Activated CD4-positive, alpha-beta T cell treated with anti-CD3 and anti-CD28 coated beads for 48 hours (primary cell): ENCODE data around the gene FRMD1.
"Not testable (repeated sequence)": the region's sequence is repeated elsewhere in the genome, so short reads cannot be mapped to it uniquely, and the experiment has no call there.

ENCODE experiments used
- DNase-seq: peaks from one replicate; pipeline ENCODE4 v3.0.0-alpha.2; 2020

FRMD1 gene

GRCh38 chr6:168093634-168094033 is 14.6 kb upstream of the FRMD1 start:
- DNase-seq: no peak

DNA sequence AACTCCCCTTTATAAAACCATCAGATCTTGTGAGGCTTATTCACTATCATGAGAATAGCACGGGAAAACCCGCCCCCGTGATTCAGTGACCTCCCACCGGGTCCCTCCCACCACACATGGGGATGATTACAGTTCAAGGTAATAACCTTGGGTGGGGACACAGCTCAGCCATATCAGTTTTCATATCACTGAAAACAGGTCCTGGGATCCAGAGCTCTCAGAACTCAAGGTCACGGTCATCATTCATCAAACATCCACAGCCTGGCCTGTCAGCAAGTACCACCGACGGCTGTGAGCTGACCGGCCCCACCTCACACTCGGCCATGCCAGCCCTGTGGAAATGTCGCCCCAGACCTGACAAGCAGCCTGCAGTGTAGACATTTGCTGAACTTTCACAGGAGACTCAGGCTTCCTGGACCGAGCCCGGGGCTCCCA is 14.1 kb upstream of the FRMD1 start:
- DNase-seq: no peak

DNA sequence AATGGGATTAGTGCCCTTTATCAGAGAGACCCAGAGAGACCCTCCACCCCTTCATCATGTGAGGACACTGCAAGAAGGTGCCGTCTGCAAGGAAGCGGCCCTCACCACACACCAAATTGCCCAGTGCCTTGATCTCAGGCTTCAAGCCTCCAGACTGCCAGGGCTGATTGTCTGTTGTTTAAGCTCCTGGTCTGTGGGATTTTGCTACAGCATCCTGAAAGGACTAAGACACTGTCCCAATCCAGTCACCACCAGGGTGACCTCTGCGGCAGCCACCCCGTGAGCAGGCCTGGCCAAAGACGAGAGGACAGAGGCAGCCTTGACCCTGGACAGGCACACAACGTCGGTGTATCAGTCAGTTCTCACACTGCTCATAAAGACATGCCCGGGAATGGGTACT is 13.5 kb upstream of the FRMD1 start:
- no peak for DNase-seq

DNA sequence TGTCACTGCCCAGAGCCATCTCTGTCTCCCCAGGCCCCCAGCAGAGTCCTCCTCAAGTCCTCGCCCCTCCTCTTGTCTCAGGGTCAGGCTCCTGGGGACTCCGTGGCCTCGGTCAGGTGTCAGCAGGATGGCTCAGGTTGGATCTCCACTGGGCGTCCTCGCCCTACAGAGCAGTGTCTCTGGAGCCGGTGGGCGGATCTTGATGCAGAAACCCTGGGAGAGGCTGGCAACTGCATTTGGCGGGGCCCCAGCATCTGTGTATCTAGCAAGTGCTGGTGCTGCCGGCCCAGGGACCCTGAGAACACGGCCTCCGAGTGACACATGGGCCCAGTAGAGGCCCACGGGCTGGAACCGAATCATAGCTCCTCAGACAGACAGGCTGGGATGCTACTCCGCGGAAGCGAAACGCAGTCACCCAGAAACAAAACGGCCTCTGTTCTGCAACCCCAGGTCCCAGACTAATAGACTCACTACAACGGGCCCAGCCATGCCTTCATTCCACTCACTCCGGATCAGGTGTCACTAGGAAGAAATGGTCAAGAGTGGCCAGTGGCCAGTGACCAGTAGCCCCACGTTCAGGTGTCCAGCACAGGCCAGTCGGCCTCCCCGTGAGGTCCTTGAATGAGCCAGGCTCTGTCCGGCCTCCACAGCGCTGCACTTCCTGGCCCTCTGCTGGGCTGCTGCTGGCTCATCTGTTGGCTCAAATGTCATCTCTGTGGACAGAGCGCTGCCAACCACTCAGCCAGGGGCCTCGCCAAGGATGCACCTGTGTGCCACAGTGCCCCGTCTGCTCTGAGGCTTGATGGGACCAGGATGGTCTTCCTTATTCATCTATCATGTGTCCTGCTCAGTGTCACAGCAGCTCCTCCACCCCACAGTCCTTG is 12.6 kb upstream of the FRMD1 start:
- no peak for DNase-seq

DNA sequence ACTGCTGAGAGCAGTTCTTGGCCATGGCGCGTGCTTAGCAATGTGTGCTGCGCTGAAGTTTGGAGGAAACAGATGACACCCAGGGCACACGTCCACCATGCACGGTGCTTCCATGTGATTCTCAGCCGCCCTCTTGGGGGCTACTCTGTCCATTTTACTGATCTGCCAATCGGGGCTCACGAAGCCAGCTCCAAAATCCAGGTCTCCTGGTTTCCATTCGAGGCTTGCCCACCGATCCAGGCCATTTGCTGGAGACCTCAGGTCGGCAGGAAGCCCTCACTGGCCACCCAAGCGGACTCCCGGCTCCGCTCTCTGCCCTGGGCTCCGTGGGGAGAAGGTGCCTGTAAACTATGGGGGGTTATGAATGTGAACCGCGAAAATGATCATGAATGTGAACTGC is 11.7 kb upstream of the FRMD1 start:
- DNase-seq: no peak

- DNase-seq: no peak
Measured at GRCh38 chr6:168090064-168090690, 11.2 kb upstream of the FRMD1 start.

GRCh38 chr6:168089186-168090063 is 10.4 kb upstream of the FRMD1 start:
- DNase-seq: no peak

DNA sequence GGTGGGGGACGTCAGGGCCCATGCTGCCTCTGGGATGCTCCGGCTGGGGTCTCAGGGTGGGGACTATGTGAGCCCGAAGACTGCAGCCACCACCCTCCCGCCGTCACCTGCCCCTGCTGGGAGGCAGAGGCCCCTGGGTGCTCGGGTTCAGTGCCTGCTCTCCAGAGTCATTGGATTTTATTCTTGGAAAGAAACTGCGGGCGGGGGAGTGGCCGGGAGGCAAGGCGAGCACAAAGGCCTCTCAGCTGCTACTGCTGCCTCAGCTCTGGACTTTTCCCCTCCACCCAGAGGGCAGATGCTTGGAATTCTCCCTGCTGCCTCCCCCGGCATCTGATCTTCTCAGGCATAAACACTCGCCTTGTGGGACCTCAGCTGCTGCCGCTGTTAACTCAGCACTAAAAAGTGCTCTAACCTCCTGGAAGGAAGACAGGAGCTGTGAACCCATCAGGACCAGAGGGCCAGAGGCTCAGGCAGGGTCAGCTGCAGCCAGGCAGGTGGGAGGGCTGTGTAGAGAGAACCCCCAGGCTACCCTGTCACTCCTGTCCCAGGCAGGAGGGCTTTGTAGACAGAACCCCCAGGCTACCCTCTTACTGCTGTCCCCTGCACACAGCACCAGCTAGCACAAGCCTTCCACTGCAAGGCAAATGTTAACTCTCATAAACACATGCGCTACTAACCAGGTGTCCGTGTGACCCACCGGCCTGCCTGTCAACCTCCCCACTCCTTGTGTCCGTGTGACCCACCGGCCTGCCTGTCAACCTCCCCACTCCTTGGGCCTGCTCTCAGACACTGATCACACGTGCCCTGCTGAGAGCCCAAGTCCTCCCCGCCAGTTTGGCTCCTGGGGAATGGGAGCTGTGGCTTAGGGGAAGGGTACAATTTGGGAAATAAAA is 9.4 kb upstream of the FRMD1 start:
- DNase-seq: no peak

GRCh38 chr6:168087436-168088160 is 8.6 kb upstream of the FRMD1 start:
- DNase-seq: no peak

DNA sequence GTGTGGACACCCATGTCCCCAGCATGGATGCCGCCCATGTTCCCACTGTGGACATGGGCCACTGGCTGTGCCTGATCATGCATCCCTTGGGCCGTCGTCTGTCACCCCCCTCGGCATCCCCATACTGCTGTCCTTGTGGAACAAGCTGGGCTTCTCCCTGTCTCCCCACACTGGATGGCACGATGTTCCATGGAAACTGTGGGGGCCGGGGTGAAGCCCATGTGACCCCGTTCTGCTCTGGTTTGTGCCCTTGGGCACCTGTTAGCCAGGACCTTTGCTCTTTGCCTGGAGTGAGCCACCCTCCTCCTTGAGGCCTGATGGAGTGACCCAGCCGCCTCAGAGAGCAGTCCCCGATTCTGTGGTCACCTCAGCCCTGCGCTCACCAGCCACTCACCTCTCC is 7.6 kb upstream of the FRMD1 start:
- no peak for DNase-seq

DNA sequence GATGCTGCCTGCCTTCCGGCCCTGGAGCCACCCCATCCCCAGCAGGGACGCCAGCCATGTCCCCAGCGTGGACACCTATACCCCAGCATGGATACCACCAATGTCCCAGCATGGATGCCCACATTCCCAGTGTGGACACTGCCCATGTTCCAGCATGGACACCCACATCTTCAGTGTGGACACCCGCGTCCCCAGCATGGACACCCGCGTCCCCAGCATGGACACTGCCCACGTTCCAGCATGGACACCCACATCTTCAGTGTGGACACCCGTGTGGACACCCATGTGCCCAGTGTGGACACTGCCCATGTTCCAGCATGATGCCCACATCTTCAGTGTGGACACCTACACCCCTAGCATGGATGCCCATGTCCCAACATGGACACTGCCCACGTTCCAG is 7.1 kb upstream of the FRMD1 start:
- DNase-seq: no peak

DNA sequence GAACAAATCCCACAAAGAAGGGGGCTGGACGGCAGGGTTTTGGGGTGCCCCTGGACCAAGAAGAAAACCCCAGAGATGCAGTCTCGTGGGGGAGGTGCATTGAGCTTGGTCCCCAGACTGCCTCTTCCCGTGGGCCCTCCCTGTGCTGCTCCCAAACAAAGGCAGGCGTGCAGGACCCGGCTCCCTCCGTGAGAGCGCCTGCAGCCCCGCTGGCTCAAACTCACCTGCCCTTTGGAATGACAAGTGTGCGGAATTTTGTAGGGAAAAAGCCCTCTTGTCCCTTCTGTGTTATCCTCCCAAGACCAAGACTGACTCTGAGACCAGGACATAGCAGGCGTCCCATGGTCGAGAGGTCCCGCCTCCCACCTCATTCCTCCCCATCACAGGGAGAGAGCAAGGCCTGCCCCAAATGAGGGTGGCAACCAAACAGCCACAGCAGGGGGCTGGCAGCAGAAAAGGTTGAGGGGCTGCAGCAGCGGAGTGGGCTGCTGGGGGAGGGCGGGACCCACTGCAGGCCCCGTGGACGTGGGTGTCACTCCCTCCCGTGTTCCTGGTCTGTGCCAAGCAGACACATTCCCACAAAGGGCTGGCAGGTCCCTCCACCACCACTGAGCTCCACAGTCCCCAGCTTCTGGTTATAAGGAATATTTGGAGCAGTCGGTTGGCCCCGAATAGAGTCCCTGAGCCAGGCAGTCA is 5.6 kb upstream of the FRMD1 start:
- DNase-seq: no peak

DNA sequence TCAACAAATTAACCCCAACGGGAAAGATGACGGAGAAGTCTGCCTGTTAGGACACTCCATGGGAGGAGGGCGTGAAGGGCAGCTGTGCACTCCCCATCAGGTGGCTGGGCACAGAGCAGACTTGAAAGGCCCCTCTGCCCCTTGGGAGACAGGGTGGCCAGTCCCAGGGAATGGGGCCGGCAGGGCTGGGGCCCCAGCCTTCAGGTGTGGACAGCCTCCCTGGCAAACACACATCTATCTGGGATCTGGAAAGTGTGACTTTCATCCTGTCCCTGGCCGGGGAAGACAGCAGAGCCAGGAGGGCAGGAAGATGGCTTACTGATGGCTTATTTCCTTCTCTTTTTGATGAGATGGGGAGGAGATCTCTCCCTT is 4.5 kb upstream of the FRMD1 start:
- no peak for DNase-seq

GRCh38 chr6:168082860-168083513 is 4.0 kb upstream of the FRMD1 start:
- no peak for DNase-seq

- no peak for DNase-seq
Measured at GRCh38 chr6:168081858-168082546, 3.0 kb upstream of the FRMD1 start.

DNA sequence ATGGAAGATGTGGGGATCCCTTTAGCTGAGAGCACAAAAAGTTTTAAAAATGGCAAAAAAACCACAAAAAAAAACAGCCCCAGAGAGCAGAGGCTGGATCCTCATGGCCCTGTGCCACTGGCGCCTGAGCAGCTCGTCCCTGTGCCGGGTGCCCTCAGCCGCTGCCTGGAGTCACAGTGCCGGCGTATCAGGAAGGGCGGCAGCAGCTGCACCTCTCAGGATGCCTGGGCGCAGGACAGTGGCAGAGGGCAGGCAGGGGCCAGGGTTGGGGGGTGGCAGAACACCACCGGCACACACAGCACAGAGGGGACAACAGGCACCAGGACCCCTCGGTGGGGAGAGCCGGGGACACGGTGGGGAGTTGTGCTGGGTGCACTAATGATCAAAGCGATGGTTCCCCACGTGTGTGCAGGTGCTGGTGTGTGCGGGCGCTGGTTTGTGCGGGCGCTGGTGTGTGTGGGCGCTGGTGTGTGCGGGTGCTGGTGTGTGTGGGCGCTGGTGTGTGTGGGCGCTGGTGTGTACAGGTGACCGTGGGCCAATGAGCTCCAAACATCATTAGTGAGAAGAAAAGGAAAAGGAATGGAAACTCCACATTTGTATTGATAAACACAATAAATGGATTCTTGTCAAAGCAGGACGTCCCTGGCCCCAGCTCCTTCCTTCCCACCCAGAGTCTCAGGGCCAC is 1.5 kb upstream of the FRMD1 start:
- DNase-seq: no peak

DNA sequence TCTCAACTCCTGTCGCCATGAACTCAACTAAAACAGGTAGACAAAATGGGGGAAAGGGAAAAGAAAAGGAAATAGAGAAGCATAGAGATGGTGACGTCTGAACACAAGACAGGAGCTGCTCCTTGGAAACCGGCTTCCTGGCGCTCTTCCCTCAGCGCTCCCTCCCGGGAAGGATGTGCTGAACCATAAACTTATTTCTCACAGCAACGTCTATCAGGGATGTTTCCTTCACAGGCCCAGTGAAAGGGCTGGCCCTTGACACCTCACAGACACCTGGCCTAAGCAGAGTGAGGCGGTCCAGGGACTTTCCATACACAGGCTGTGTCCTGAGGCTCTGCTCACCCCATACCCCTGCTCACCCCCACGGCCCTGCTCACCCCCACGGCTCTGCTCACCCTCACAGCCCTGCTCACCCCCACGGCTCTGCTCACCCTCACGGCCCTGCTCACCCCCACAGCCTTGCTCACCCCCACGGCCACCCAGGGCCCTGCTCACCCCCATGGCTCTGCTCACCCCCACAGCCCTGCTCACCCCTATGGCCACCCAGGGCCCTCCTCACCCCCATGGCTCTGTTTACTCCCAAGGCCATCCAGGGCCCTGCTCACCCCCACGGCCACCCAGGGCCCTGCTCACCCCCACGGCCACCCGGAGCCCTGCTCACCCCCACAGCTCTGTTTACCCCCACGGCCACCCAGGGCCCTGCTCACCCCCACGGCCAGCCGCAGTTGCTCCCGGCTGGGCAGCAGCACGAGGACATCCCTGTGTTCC is 653 bp downstream of the FRMD1 start:
- DNase-seq: no peak

DNA sequence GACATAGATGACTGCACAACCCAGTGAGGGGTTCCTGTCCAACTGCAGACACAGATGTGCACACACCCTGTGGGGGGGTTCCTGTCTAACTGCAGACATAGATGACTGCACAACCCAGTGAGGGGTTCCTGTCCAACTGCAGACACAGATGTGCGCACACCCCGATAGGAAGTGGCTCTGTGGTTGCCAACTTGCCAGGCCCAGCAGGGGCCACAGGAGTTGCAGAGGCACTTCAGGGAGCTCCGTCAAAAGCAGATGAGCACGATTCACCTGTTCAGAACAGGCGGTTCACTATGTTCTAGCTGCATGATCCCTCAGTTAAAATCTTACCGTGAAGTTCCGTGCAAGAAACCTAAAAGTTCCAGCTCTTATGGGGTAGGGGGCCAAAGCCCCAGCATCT is 1.6 kb downstream of the FRMD1 start:
- DNase-seq: not testable (repeated sequence)

GRCh38 chr6:168075787-168076202 is 3.2 kb downstream of the FRMD1 start:
- no peak for DNase-seq
